HG03025 (cell line): ENCODE results near the gene TAS2R38.
A peak's percentile ranks its signal among the peaks of the same experiment; 100 is the strongest.

ENCODE experiments used
- ATAC-seq: cut with Tn5 transposase; IDR thresholded peaks from one replicate; pipeline ENCODE4 v1.9.1; 2021; ENCODE audit warnings: mild to moderate bottlenecking, moderate library complexity; ENCODE audit not compliant: unreplicated experiment, low FRiP score

The TAS2R38 gene

DNA sequence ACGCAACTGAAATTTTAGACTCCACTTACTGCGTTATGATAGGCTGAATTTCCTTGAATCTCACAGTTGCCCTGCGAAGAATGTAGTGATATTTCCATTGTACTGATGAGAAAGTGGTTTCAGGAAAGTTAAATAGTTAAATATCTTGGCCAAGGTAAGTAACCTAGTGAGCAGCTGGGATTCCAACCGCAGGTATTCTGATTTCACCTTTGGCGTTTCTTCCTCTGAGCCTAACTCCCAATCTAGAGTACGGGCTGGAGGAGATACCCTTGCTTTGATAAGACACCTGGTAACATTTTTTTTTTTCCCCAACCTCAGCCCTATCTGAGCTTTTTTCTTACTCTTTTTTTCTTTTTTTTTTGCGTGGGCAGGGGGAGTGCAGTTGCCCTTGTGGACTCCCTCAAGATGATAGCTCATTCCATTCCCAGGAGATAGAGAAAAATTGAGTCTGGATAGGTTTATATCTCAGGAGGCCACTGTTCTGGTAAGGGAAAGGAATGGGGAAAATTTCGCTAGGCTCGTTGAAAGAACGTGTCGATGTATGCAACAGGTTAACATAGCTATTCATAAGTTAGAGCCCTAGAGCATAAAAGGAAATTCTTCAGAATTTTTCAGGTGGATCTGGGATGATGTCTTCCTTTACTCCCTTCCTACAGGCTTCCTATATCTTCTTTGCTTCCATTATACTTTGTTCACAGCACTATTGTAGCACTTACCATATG lies 3.1 kb upstream of the TAS2R38 start:
- no peak for ATAC-seq

- peak; percentile 68 for ATAC-seq
Measured at GRCh38 chr7:141975806-141976523, 2.4 kb upstream of the TAS2R38 start.

GRCh38 chr7:141974831-141975230 lies 1.3 kb upstream of the TAS2R38 start:
- no peak for ATAC-seq

DNA sequence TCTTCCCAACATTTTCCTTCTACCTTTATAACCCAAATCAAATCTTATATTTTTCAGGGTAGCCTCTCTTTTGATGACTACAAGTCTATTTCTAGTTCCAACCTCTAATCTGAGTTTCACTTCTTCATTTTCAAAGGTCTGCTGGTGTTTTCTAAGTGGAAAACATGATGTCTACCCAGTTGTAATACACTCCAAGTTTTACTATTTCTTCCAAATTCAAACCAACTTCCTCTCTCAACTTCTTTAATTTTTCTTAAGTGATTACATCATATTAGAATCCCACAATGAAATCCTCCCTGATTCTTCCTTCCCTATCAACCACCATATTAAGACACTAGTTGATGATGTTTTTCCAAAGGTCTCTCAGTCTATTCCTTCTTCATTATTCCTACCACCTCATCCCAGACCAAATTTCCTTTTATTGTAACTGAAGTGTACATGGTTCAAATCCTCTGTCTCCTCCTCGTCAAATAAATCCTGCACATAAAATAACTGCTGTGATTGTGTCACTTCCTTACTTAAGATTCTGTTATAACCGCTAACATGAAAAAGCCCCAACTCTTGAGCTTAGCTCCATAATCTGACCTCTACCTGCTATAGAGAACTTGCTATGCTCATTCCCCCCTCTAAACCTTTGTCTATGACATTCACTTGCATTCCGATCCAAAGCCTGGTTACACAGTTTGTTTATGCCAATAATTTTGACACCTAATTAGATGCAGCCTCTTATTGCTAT lies 12.7 kb downstream of the TAS2R38 start:
- no peak for ATAC-seq

DNA sequence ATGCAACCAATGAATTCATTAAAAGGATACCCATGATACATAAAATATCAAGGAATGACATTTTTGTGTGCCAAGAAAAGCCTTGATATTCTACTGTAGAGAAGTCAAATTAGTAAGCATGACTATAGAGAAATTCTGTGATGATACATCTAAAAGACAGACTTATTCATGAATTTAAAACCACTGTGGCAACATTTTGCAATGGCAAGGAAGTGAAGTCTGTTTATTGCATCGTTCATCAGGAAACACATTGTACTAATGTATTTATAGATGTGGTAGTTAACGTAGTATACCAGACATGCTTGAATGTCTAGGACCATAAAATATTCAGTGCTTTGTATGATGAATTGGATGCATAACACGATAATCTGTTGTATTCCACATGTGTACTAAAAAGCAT lies 17.5 kb downstream of the TAS2R38 start:
- ATAC-seq = no peak

DNA sequence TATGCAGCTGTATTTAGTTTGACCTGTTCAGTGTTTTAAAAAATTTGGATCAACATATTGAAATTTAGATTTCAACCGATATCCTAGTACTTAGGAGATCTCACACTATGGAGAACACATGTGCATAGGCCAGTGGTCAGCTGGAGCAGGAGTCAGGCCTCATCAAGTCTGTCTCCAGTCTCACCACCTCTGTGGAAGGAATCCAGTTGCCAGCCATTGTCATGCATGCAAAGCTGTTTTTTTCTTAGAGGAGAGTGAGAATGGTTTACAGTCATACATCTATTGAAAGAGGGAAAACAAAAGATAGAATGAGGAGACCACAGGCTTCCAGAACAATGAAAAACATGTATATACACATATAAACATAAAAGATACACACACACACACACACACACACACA lies 19.2 kb downstream of the TAS2R38 start:
- no peak for ATAC-seq

GRCh38 chr7:141952461-141952860 lies 21.1 kb downstream of the TAS2R38 start:
- ATAC-seq = no peak

DNA sequence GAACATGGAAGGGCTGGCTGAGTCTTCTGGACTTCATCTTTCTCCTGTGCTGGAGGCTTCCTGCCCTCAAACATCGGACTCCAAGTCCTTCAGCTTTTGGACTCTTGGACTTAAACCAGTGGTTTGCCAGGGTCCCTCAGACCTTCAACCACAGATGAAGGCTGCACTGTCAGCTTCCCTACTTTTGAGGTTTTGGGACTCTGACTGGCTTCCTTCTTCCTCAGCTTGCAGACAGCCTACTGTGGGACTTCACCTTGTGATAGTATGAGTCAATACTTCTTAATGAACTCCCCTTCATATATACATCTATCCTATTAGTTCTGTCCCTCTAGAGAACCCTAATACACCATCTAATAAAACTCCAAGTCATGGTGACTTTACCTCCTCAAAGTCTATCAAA lies 22.8 kb downstream of the TAS2R38 start:
- ATAC-seq = no peak

DNA sequence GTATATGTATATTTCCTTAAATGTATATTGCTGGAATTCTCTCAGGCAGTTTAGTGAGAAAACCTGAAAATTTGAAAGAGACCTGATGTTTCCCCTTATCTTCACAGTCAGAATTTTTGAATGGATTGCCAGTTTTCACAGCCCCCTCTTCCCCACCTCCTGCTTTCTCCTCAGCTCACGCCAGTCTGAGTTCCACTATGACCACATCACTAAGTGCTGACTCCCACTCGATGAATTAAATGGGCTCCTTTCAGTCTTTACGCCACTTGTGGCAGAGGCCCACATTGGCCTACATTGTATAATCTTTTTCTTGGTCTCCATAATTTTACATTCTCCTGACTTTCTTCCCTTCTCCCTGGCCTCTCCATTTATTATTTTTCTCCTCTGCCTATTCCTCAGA lies 23.7 kb downstream of the TAS2R38 start:
- no peak for ATAC-seq

- ATAC-seq = no peak
Measured at GRCh38 chr7:141949451-141949850, 24.1 kb downstream of the TAS2R38 start.

DNA sequence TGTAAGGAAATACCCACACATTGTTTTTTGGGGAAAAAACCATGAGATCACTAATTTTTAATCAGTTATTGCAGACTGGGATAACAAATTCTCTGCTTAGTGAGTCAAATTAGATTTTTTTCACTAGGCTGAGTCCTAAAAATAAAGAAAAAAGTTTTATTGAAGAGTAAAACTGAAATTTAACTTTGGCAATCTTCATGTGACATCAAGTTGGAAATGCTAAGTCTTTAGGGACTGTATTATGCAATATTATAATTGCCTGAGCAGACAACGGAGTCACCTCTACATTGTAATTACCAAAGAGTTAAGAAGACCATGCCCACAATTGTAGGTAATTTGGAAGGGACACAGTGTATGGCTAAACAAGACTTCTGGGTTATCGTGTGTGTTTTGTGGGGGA lies 24.6 kb downstream of the TAS2R38 start:
- ATAC-seq = no peak

GRCh38 chr7:141946796-141947195 lies 26.8 kb downstream of the TAS2R38 start, which contains the start of gene CLEC5A:
Gene CLEC5A (minus strand): TSS chr7:141946974. CDS start chr7:141946292, 682 bp downstream.
- ATAC-seq = no peak

GRCh38 chr7:141945356-141945755 lies 28.2 kb downstream of the TAS2R38 start:
- ATAC-seq = no peak

DNA sequence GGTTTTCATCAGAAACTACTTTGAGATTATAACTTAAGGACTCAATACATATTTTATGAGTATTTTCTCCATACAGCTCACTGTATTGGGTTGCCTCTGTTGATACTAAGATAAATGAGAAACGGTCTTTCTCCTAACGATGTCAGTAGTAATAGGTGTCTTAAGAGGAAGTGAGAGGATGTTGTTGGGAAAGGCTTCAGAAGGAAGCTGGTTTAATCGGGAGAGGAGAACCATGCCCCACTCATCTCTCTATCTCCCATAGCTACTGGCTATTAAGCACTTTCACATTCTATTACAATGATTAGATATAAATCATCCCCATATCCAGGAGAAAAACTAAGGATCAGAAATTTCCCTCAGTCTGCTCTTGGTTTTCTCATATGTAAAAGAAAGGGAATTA lies 28.8 kb downstream of the TAS2R38 start:
- no peak for ATAC-seq

DNA sequence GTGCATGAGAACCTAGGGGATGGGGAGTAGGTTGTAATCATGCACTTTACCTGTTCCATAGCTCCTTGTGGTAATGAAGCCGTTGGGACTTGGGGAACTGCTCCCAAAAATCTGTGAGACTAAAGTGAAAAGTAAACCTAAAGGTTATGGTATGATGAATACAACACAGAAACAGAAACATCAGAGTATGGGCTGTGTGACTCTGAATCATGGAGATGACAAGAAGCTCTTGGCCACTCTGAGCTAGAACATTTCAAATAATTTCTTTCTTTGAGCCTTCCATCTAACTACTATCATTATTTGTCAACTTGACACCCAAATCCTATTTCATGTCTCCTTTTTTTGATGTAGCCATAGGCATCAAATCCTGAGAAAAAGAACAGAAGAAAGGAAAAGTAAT lies 29.7 kb downstream of the TAS2R38 start:
- no peak for ATAC-seq

DNA sequence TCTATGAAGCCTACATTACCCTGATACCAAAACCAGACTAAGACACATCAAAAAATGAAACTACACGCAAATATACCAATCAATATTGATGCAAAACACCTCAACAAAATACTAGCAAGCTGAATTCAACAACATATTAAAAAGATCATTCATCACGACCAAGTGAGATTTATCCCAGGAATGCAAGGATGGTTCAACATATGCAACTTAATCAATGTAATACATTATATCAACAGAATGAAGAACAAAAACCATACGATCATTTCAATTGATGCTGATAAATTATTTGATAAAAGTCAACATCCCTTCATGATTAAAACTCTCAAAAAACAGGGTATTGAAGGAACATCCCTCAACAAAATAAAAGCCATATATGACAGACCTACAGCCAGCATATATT lies 32.5 kb downstream of the TAS2R38 start:
- no peak for ATAC-seq

- no peak for ATAC-seq
Measured at GRCh38 chr7:141930211-141930610, 43.4 kb downstream of the TAS2R38 start.

GRCh38 chr7:141928845-141929195 lies 44.8 kb downstream of the TAS2R38 start:
- no peak for ATAC-seq

GRCh38 chr7:141928146-141928844 lies 45.3 kb downstream of the TAS2R38 start:
- ATAC-seq = no peak
